ENCODE data around the gene COQ3. TPM values are rescaled to one million over a fixed set of nuclear protein-coding genes. Genes with fewer than 3 reads are reported as not detected.

Gene COQ3
- total and polyA plus RNA-seq, 4 donors = 3.8 to 9.4 (median 8.0) TPM

- TF ChIP-seq YY1 (IDR thresholded peaks at IDR 0.05) (no peak), NR2F2 (IDR thresholded peaks at IDR 0.05) (no peak), JUND (IDR thresholded peaks at IDR 0.05) (no peak), GABPA (IDR thresholded peaks at IDR 0.05 in 1 of 2, conservative IDR thresholded peaks at IDR 0.05 in 1 of 2) (no peak)
These were observed 22.2 kb upstream of the COQ3 start (continued) for GRCh38 chr6:99416226-99416625.

- peaks cover 0 to 8% (median 3%) of the 10 kb centered on the region in 4 donors for H3K36me3 ChIP-seq (ENCODE audit: control insufficient read depth in 4 of 4, insufficient read depth in 3 of 4, low read depth in 1 of 4, low read length in 3 of 4)
- H3K9ac ChIP-seq (ENCODE audit: low read depth in 1 of 2, low read length in 2 of 2) = no peak overlapping the region
- H3K9me3 ChIP-seq (ENCODE audit: control insufficient read depth in 4 of 4, low read length in 3 of 4) = no peaks in the 10 kb centered on the region
- no peak for DNase-seq (ENCODE audit: low spot score)
- H3K4me3 ChIP-seq (ENCODE audit: low read depth in 1 of 3, low read length in 3 of 3) = no peak overlapping the region
- no peak for TF ChIP-seq ATF3 (IDR thresholded peaks at IDR 0.05)
- TF ChIP-seq REST (IDR thresholded peaks at IDR 0.05) = no peak
- no peak for TF ChIP-seq SP1 (IDR thresholded peaks at IDR 0.05)
- no peak for TF ChIP-seq GABPA (IDR thresholded peaks at IDR 0.05 in 1 of 2, conservative IDR thresholded peaks at IDR 0.05 in 1 of 2)
- no peak for TF ChIP-seq ZBTB33 (IDR thresholded peaks at IDR 0.05)
- TF ChIP-seq NR2F2 (IDR thresholded peaks at IDR 0.05) = no peak
- TF ChIP-seq RXRA (IDR thresholded peaks at IDR 0.05) = no peak
- TF ChIP-seq EGR1 (IDR thresholded peaks at IDR 0.05; ENCODE audit: low read depth in 2 of 2) = no peak
- no peak for TF ChIP-seq JUND (IDR thresholded peaks at IDR 0.05)
- TF ChIP-seq FOXA2 (IDR thresholded peaks at IDR 0.05) = no peak
- no peak for TF ChIP-seq TAF1 (conservative IDR thresholded peaks at IDR 0.05)
- TF ChIP-seq YY1 (IDR thresholded peaks at IDR 0.05) = no peak
- TF ChIP-seq HNF4A (conservative IDR thresholded peaks at IDR 0.05) = no peak
- no peak for TF ChIP-seq FOXA1 (IDR thresholded peaks at IDR 0.05)
- TF ChIP-seq CTCF (IDR thresholded peaks at IDR 0.05; ENCODE audit: low read depth, low read length, missing input control) = no peak
- TF ChIP-seq MAX (IDR thresholded peaks at IDR 0.05) = no peak
- no peak for TF ChIP-seq HNF4G (IDR thresholded peaks at IDR 0.05)
- no peak for TF ChIP-seq RAD21 (IDR thresholded peaks at IDR 0.05)
- no peaks in the 10 kb centered on the region for H3K27me3 ChIP-seq (ENCODE audit: control insufficient read depth in 4 of 4, insufficient read depth in 4 of 4, low read length in 3 of 4)
- peaks cover 0 to 22% (median 2%) of the 10 kb centered on the region in 4 donors for H3K4me1 ChIP-seq (ENCODE audit: control insufficient read depth in 4 of 4, insufficient read depth in 4 of 4, low read length in 3 of 4)
- no peak overlapping the region for H3K27ac ChIP-seq (ENCODE audit: low read depth in 1 of 2, low read length in 2 of 2)
These were observed 21.5 kb upstream of the COQ3 start for GRCh38 chr6:99415446-99415845.
